ENCODE results near the gene MICU1.

Gene MICU1

GRCh38 chr10:72523062-72523461, 102.8 kb downstream of the MICU1 start:
- no peaks in the 10 kb centered on the region for H3K36me3 ChIP-seq (ENCODE audit: control insufficient read depth, low read length)
- no peaks in the 10 kb centered on the region for H3K27me3 ChIP-seq (ENCODE audit: control insufficient read depth, low read length)
- H3K4me1 ChIP-seq (ENCODE audit: control insufficient read depth, low read length) = peaks cover 6% of the 10 kb centered on the region
- no peak overlapping the region for H3K4me3 ChIP-seq (ENCODE audit: low read length)
- no peaks in the 10 kb centered on the region for H3K79me2 ChIP-seq (ENCODE audit: control insufficient read depth, low read length)
- H3F3A ChIP-seq (ENCODE audit: control insufficient read depth, insufficient read depth) = no peaks in the 10 kb centered on the region; the same call in 1 of the 2 replicates
- no peak for TF ChIP-seq EZH2phosphoT487 (IDR thresholded peaks at IDR 0.05; ENCODE audit: borderline replicate concordance, low read length)
- no peak for TF ChIP-seq CTCF (IDR thresholded peaks at IDR 0.05; ENCODE audit: low read depth, low read length, poor library complexity, severe bottlenecking)
- H3K27ac ChIP-seq (ENCODE audit: low read depth, low read length) = no peak overlapping the region
- H3K9me3 ChIP-seq (ENCODE audit: control insufficient read depth, insufficient read depth, low read length) = no peaks in the 10 kb centered on the region
- H3K9me2 ChIP-seq (replicated peaks; ENCODE audit: control insufficient read depth, low read length) = no peaks in the 10 kb centered on the region
- H4K20me1 ChIP-seq (ENCODE audit: control insufficient read depth, insufficient read depth, low read depth, low read length) = no peaks in the 10 kb centered on the region
- H3K4me2 ChIP-seq (ENCODE audit: low read length) = no peak overlapping the region

- Histone ChIP-seq H3K27me3 (ENCODE audit: control insufficient read depth, low read length) (no peaks in the 10 kb centered on the region), H3K27ac (ENCODE audit: low read depth, low read length) (no peak overlapping the region), H3K9me2 (replicated peaks; ENCODE audit: control insufficient read depth, low read length) (no peaks in the 10 kb centered on the region), H3K9me3 (ENCODE audit: control insufficient read depth, insufficient read depth, low read length) (no peaks in the 10 kb centered on the region), H3K36me3 (ENCODE audit: control insufficient read depth, low read length) (no peaks in the 10 kb centered on the region), H3K4me1 (ENCODE audit: control insufficient read depth, low read length) (no peaks in the 10 kb centered on the region), H4K20me1 (ENCODE audit: control insufficient read depth, insufficient read depth, low read depth, low read length) (no peaks in the 10 kb centered on the region), H3K4me2 (ENCODE audit: low read length) (no peak overlapping the region), H3K79me2 (ENCODE audit: control insufficient read depth, low read length) (no peaks in the 10 kb centered on the region), H3F3A (ENCODE audit: control insufficient read depth, insufficient read depth) (no peaks in the 10 kb centered on the region), H3K4me3 (ENCODE audit: low read length) (no peak overlapping the region)
- no peak for TF ChIP-seq CTCF (IDR thresholded peaks at IDR 0.05; ENCODE audit: low read depth, low read length, poor library complexity, severe bottlenecking)
- no peak for TF ChIP-seq EZH2phosphoT487 (IDR thresholded peaks at IDR 0.05; ENCODE audit: borderline replicate concordance, low read length)
These were observed 108.6 kb downstream of the MICU1 start for GRCh38 chr10:72517244-72517643.

GRCh38 chr10:72515455-72515854, 110.4 kb downstream of the MICU1 start:
- Histone ChIP-seq H3F3A (ENCODE audit: control insufficient read depth, insufficient read depth) (no peaks in the 10 kb centered on the region), H3K79me2 (ENCODE audit: control insufficient read depth, low read length) (no peaks in the 10 kb centered on the region)
- no peak for TF ChIP-seq EZH2phosphoT487 (IDR thresholded peaks at IDR 0.05; ENCODE audit: borderline replicate concordance, low read length)
- no peak for TF ChIP-seq CTCF (IDR thresholded peaks at IDR 0.05; ENCODE audit: low read depth, low read length, poor library complexity, severe bottlenecking)

GRCh38 chr10:72513910-72514309, 112.0 kb downstream of the MICU1 start:
- H4K20me1 ChIP-seq (ENCODE audit: control insufficient read depth, insufficient read depth, low read depth, low read length) = no peaks in the 10 kb centered on the region
- H3K36me3 ChIP-seq (ENCODE audit: control insufficient read depth, low read length) = no peaks in the 10 kb centered on the region
- H3K9me3 ChIP-seq (ENCODE audit: control insufficient read depth, insufficient read depth, low read length) = no peaks in the 10 kb centered on the region
- H3K79me2 ChIP-seq (ENCODE audit: control insufficient read depth, low read length) = no peaks in the 10 kb centered on the region
- no peak overlapping the region for H3K4me3 ChIP-seq (ENCODE audit: low read length)
- peaks cover 12% of the 10 kb centered on the region for H3K4me1 ChIP-seq (ENCODE audit: control insufficient read depth, low read length)
- H3F3A ChIP-seq (ENCODE audit: control insufficient read depth, insufficient read depth) = no peaks in the 10 kb centered on the region
- no peaks in the 10 kb centered on the region for H3K9me2 ChIP-seq (replicated peaks; ENCODE audit: control insufficient read depth, low read length)
- H3K4me2 ChIP-seq (ENCODE audit: low read length) = no peak overlapping the region
- TF ChIP-seq EZH2phosphoT487 (IDR thresholded peaks at IDR 0.05; ENCODE audit: borderline replicate concordance, low read length) (no peak), CTCF (IDR thresholded peaks at IDR 0.05; ENCODE audit: low read depth, low read length, poor library complexity, severe bottlenecking) (no peak)
- H3K27me3 ChIP-seq (ENCODE audit: control insufficient read depth, low read length) = no peaks in the 10 kb centered on the region
- no peak overlapping the region for H3K27ac ChIP-seq (ENCODE audit: low read depth, low read length)

More at GRCh38 chr10:72515455-72515854, 110.4 kb downstream of the MICU1 start:
- Histone ChIP-seq H3K4me3 (ENCODE audit: low read length) (no peak overlapping the region), H3K36me3 (ENCODE audit: control insufficient read depth, low read length) (no peaks in the 10 kb centered on the region), H3K27me3 (ENCODE audit: control insufficient read depth, low read length) (no peaks in the 10 kb centered on the region), H3K9me2 (replicated peaks; ENCODE audit: control insufficient read depth, low read length) (no peaks in the 10 kb centered on the region), H3K4me2 (ENCODE audit: low read length) (no peak overlapping the region), H3K9me3 (ENCODE audit: control insufficient read depth, insufficient read depth, low read length) (no peaks in the 10 kb centered on the region), H3K27ac (ENCODE audit: low read depth, low read length) (no peak overlapping the region), H4K20me1 (ENCODE audit: control insufficient read depth, insufficient read depth, low read depth, low read length) (no peaks in the 10 kb centered on the region), H3K4me1 (ENCODE audit: control insufficient read depth, low read length) (no peaks in the 10 kb centered on the region)
